HepG2 (cell line): ENCODE measurements around the gene MGAT5. TPM values are rescaled to one million over a fixed set of nuclear protein-coding genes. Genes with fewer than 3 reads are reported as not detected.

Experiments
- FOXC1 ChIP-seq: sonication (generic); formaldehyde crosslinking; IDR thresholded peaks from 2 replicates; pipeline ENCODE4 v1.8.0; 2022; ENCODE audit warnings: mild to moderate bottlenecking, missing genetic modification reagents, borderline replicate concordance
- NAIF1 ChIP-seq: sonication (generic); formaldehyde crosslinking; IDR thresholded peaks from 2 replicates; pipeline ENCODE4 v1.5.0; 2020; ENCODE audit warnings: mild to moderate bottlenecking, missing genetic modification reagents, borderline replicate concordance
- NCOA1 ChIP-seq: sonication (generic); formaldehyde crosslinking; IDR thresholded peaks from 2 replicates; pipeline ENCODE4 v1.9.0; 2021; ENCODE audit warnings: missing genetic modification reagents
- NR2F6 ChIP-seq, 2 experiments: IDR thresholded peaks; 2 replicates each; pipeline ENCODE4 v1.6.1; 2016; ENCODE audit warnings: antibody characterized with exemption in 1 of 2, mild to moderate bottlenecking in 1 of 2
- PHF20 ChIP-seq: sonication (generic); formaldehyde crosslinking; IDR thresholded peaks from 2 replicates; pipeline ENCODE4 v1.5.0; 2020; ENCODE audit warnings: mild to moderate bottlenecking, missing genetic modification reagents
- THYN1 ChIP-seq: sonication (generic); formaldehyde crosslinking; IDR thresholded peaks from 2 replicates; pipeline ENCODE4 v1.8.1; 2023; ENCODE audit warnings: low read depth, mild to moderate bottlenecking, moderate library complexity, missing genetic modification reagents, borderline replicate concordance
- TP53 ChIP-seq: sonication (generic); formaldehyde crosslinking; conservative IDR thresholded peaks from 2 replicates; pipeline ENCODE4 v1.4.0; 2020; ENCODE audit warnings: missing genetic modification reagents
- ZBED4 ChIP-seq: sonication (generic); formaldehyde crosslinking; IDR thresholded peaks from 2 replicates; pipeline ENCODE4 v1.4.0; 2020; ENCODE audit warnings: missing genetic modification reagents, borderline replicate concordance
- ZFP36L2 ChIP-seq: sonication (generic); formaldehyde crosslinking; IDR thresholded peaks from 2 replicates; pipeline ENCODE4 v1.4.0; 2020; ENCODE audit warnings: missing genetic modification reagents
- ZHX1 ChIP-seq: sonication (generic); formaldehyde crosslinking; IDR thresholded peaks from 2 replicates; pipeline ENCODE4 v1.8.1; 2022; ENCODE audit warnings: low read depth, mild to moderate bottlenecking, missing genetic modification reagents
- ZIK1 ChIP-seq: sonication (generic); formaldehyde crosslinking; IDR thresholded peaks from 2 replicates; pipeline ENCODE4 v1.5.0; 2020; ENCODE audit warnings: mild to moderate bottlenecking, low read depth, missing genetic modification reagents, borderline replicate concordance
- ZNF263 ChIP-seq: sonication (generic); formaldehyde crosslinking; IDR thresholded peaks from 2 replicates; pipeline ENCODE4 v1.4.0; 2020; ENCODE audit warnings: missing genetic modification reagents
- ZNF407 ChIP-seq: sonication (generic); formaldehyde crosslinking; IDR thresholded peaks from one replicate; pipeline ENCODE4 v1.5.1; 2020; ENCODE audit warnings: mild to moderate bottlenecking, missing genetic modification reagents; ENCODE audit errors: not compliant biosample characterization
- ZNF550 ChIP-seq: sonication (generic); formaldehyde crosslinking; IDR thresholded peaks from 2 replicates; pipeline ENCODE4 v1.4.0; 2020; ENCODE audit warnings: mild to moderate bottlenecking, missing genetic modification reagents, borderline replicate concordance
- polyA plus RNA-seq, 8 experiments: library from polyadenylated mRNA; depleted of rRNA in 3 of 8; stranded (reverse) in 7 of 8; unstranded in 1 of 8; fragments of >200 nt; fragmentation: Illumina TruSeq in 4 of 8; extraction: Trizol in 4 of 8; gene quantifications; 2 replicates each; pipeline versions ENCODE4 v1.2.1 to v1.2.3, GENCODE V29; 2011 to 2016; ENCODE audit warnings: low read depth in 4 of 8, missing spikeins in 1 of 8, mixed read lengths in 1 of 8; ENCODE audit not compliant: insufficient read depth in 1 of 8
- total RNA-seq, 5 experiments: library from RNA; depleted of rRNA; stranded (reverse); fragments of >200 nt; fragmentation: Illumina TruSeq; extraction: Trizol; gene quantifications; 2 replicates each; pipeline ENCODE4 v1.2.3, GENCODE V29; 2016; ENCODE audit warnings: low read depth in 1 of 5

The MGAT5 gene
- total and polyA plus RNA-seq, 2 of the 13 experiments (the other 11 are each of a cell fraction or from before 2014, with no cell fraction given): 33.1 to 60.2 TPM

- TF ChIP-seq ZHX1 (CRISPR knock-in tag): no peak
- no peak for TF ChIP-seq ZNF263 (CRISPR knock-in tag)
- TF ChIP-seq NR2F6 (IDR thresholded peaks at IDR 0.05): peak; percentile 67
- TF ChIP-seq NR2F6 (CRISPR knock-in tag; IDR thresholded peaks at IDR 0.05): peak; percentile 83
- TF ChIP-seq ZIK1: no peak
- TF ChIP-seq ZNF407 (CRISPR knock-in tag): no peak
- TF ChIP-seq ZFP36L2 (CRISPR knock-in tag): no peak
- no peak for TF ChIP-seq ZBED4 (CRISPR knock-in tag)
- peak; percentile 30; the same call in 1 of the 2 replicates for TF ChIP-seq FOXC1
- TF ChIP-seq PHF20: no peak
- no peak for TF ChIP-seq THYN1
- no peak for TF ChIP-seq TP53 (CRISPR knock-in tag)
- no peak for TF ChIP-seq NCOA1 (CRISPR knock-in tag)
- TF ChIP-seq ZNF550 (CRISPR knock-in tag): no peak
- no peak for TF ChIP-seq NAIF1 (CRISPR knock-in tag)
Observed at GRCh38 chr2:134457765-134458472, 204.0 kb downstream of the MGAT5 start (continued).
